ENCODE measurements around the gene HEG1. TPM values are rescaled to one million over a fixed set of nuclear protein-coding genes. Genes with fewer than 3 reads are reported as not detected.

HEG1 gene
- total RNA-seq, 1 donor from 2014 or later: 67.7 TPM

GRCh38 chr3:125014570-125015179 lies 41.1 kb downstream of the HEG1 start:
- no peak for DNase-seq

- DNase-seq: no peak
Measured at GRCh38 chr3:125013095-125013494, 42.7 kb downstream of the HEG1 start.

- DNase-seq: no peak
Measured at GRCh38 chr3:125011941-125012340, 43.9 kb downstream of the HEG1 start.

- no peak for DNase-seq
Measured at GRCh38 chr3:125010393-125010792, 45.4 kb downstream of the HEG1 start.

- DNase-seq: no peak
Measured at GRCh38 chr3:125008766-125009165, 47.0 kb downstream of the HEG1 start.

GRCh38 chr3:125006291-125006731 lies 49.5 kb downstream of the HEG1 start:
- DNase-seq: peak; percentile 47

- DNase-seq: no peak
Measured at GRCh38 chr3:125005676-125006075, 50.1 kb downstream of the HEG1 start.

- DNase-seq: no peak
Measured at GRCh38 chr3:125005222-125005621, 50.6 kb downstream of the HEG1 start.

- DNase-seq: no peak
Measured at GRCh38 chr3:125003859-125004595, 51.8 kb downstream of the HEG1 start.

- DNase-seq: peak; percentile 84
Measured at GRCh38 chr3:125003369-125003853, 52.4 kb downstream of the HEG1 start.

- no peak for DNase-seq
Measured at GRCh38 chr3:125002414-125003368, 53.1 kb downstream of the HEG1 start.

GRCh38 chr3:125001557-125002413 lies 54.0 kb downstream of the HEG1 start:
- DNase-seq: peak; percentile 42

GRCh38 chr3:125000661-125001060 lies 55.1 kb downstream of the HEG1 start:
- no peak for DNase-seq

GRCh38 chr3:124999897-125000435 lies 55.8 kb downstream of the HEG1 start:
- DNase-seq: no peak

GRCh38 chr3:124999317-124999716 lies 56.5 kb downstream of the HEG1 start:
- no peak for DNase-seq

GRCh38 chr3:124998247-124998630 lies 57.6 kb downstream of the HEG1 start:
- DNase-seq: no peak

- no peak for DNase-seq
Measured at GRCh38 chr3:124997303-124998246, 58.2 kb downstream of the HEG1 start.

- DNase-seq: peak; percentile 83
Measured at GRCh38 chr3:124995460-124995994, 60.3 kb downstream of the HEG1 start.

- DNase-seq: no peak
Measured at GRCh38 chr3:124993466-124993865, 62.3 kb downstream of the HEG1 start.

- DNase-seq: no peak
Measured at GRCh38 chr3:124992041-124992440, 63.8 kb downstream of the HEG1 start.

All from tongue (tissue), 2 donors.